Psoas muscle (tissue), 8 donors: ENCODE data around the gene ARHGAP11A. TPM values are rescaled to one million over a fixed set of nuclear protein-coding genes. Genes with fewer than 3 reads are reported as not detected.

Experiments used
- ATAC-seq, 4 donors: fragments of 200-7000 bp; cut with Tn5 transposase; one replicate each; pipeline ENCODE4 v1.9.1; 2020; ENCODE audit warnings: moderate library complexity in 3 of 4, mild to moderate bottlenecking in 2 of 4
- DNase-seq, 2 donors: peaks; one replicate each; pipeline ENCODE4 v3.0.0-alpha.2; 2020
- H3K27ac ChIP-seq: fragments of 200-600 bp; one replicate; pipeline ENCODE4 v1.8.0; 2022
- H3K27me3 ChIP-seq, 3 donors: fragments of 200-600 bp in 1 of 3; one replicate each; pipeline versions ENCODE4 v1.6.1 to v1.8.0; 2013 to 2022; ENCODE audit warnings: low read length in 2 of 3, mild to moderate bottlenecking in 2 of 3, moderate library complexity in 1 of 3; ENCODE audit not compliant: insufficient read depth in 3 of 3
- H3K36me3 ChIP-seq, 2 donors: fragments of 200-600 bp in 1 of 2; one replicate each; pipeline versions ENCODE4 v1.6.1 to v1.8.0; 2013 to 2022; ENCODE audit warnings: low read depth in 1 of 2, mild to moderate bottlenecking in 1 of 2, moderate library complexity in 1 of 2; ENCODE audit not compliant: insufficient read depth in 1 of 2
- H3K4me1 ChIP-seq: fragments of 200-600 bp; one replicate; pipeline ENCODE4 v1.8.0; 2022
- H3K4me3 ChIP-seq: fragments of 200-600 bp; one replicate; pipeline ENCODE4 v1.8.0; 2022; ENCODE audit warnings: mild to moderate bottlenecking
- H3K9me3 ChIP-seq: fragments of 200-600 bp; one replicate; pipeline ENCODE4 v1.8.0; 2022
- CTCF ChIP-seq: fragments of 200-600 bp; IDR thresholded peaks from one replicate; pipeline ENCODE4 v1.8.0; 2022; ENCODE audit warnings: antibody characterized with exemption
- WGBS, 3 donors: extraction: QIAGEN DNeasy Blood & Tissue Kit; methylation state at CpG; one replicate each; pipeline versions ENCODE4 v1.1.6 to v1.1.7; 2013; 5-methylcytosine and 5-hydroxymethylcytosine counted together
- intact Hi-C, 2 donors: fragments of 100-400 bp; cut with DNase I; formaldehyde crosslinking; loops; one replicate each; pipeline versions ENCODE4 v1.11.0 to v1.14.2; 2022
- polyA plus RNA-seq, 3 donors: library from polyadenylated mRNA; stranded (reverse); fragments of 200-250 nt; gene quantifications; one replicate each; pipeline ENCODE4 v1.2.3, GENCODE V29; 2013
- total RNA-seq, 4 donors: library from RNA; stranded (reverse); fragmentation: NEBNext Ultra II Directional in 2 of 4; extraction: Animal tissue kit (Norgen Biotek cat#: 25700) in 2 of 4; gene quantifications; one replicate each; pipeline versions ENCODE4 v1.2.1 to v1.2.4, GENCODE V29; 2021 to 2023
- donor health status: healthy with polysubstance abuse.
- donor health status: DM: no; HTN: no; CAD: no; lungs with moderate emphysema.
- donor health status: Bipolar disorder and iron deficiency.
- donor health status: healthy.
- donor health status: DM: yes; HTN: yes; CAD: no.
- donor health status: DM: no; HTN: no; CAD: no.
- donor health status: DM: no; HTN: no; CAD: no.
- donor health status: DM: yes; HTN: yes; CAD: no.

ARHGAP11A gene
- total and polyA plus RNA-seq, 7 donors, result 0.41 to 2.8 (median 1.6) TPM

- 58 to 92% (median 89%) methylated on average over 5 of the region's 5 CpGs for WGBS, 3 donors
- no peak for TF ChIP-seq CTCF
These were observed 42.0 kb downstream of the ARHGAP11A start for GRCh38 chr15:32657198-32657883.

GRCh38 chr15:32657941-32658340 lies 42.6 kb downstream of the ARHGAP11A start:
- TF ChIP-seq CTCF, result no peak

More at GRCh38 chr15:32657198-32657883, 42.0 kb downstream of the ARHGAP11A start:
- DNase-seq, result no peak
- ATAC-seq, result no peak
- H3K36me3 ChIP-seq, result no peaks in the 10 kb centered on the region
- H3K9me3 ChIP-seq, result no peaks in the 10 kb centered on the region
- no peaks in the 10 kb centered on the region for H3K27me3 ChIP-seq
- intact Hi-C loops, result no loop called here
- no peak overlapping the region for H3K27ac ChIP-seq
- peaks cover 10% of the 10 kb centered on the region for H3K4me1 ChIP-seq
- no peak overlapping the region for H3K4me3 ChIP-seq

GRCh38 chr15:32659340-32660155 lies 44.2 kb downstream of the ARHGAP11A start:
- intact Hi-C loops, result loop anchor here (5.0 to 10.0 kb wide), 4 partner anchors 185 to 475 kb away; no protein-coding TSS in a partner anchor
- peak; percentile 85 to 95 (median 90) for ATAC-seq
- no peaks in the 10 kb centered on the region for H3K9me3 ChIP-seq
- no peaks in the 10 kb centered on the region for H3K36me3 ChIP-seq
- H3K27ac ChIP-seq, result peak overlapping the region; percentile 53
- H3K4me1 ChIP-seq, result peaks cover 10% of the 10 kb centered on the region
- no peak for TF ChIP-seq CTCF
- WGBS, 3 donors, result 20 to 38% (median 28%) methylated on average over 6 of the region's 6 CpGs
- no peaks in the 10 kb centered on the region for H3K27me3 ChIP-seq
- peak; percentile 20 to 56 for DNase-seq
- no peak overlapping the region for H3K4me3 ChIP-seq

More at GRCh38 chr15:32657941-32658340, 42.6 kb downstream of the ARHGAP11A start:
- H3K27me3 ChIP-seq, result no peaks in the 10 kb centered on the region
- intact Hi-C loops, result no loop called here
- H3K9me3 ChIP-seq, result no peaks in the 10 kb centered on the region
- H3K36me3 ChIP-seq, result no peaks in the 10 kb centered on the region
- H3K27ac ChIP-seq, result no peak overlapping the region
- H3K4me3 ChIP-seq, result no peak overlapping the region
- 96 to 97% (median 97%) methylated on average over 2 of the region's 2 CpGs for WGBS, 3 donors
- ATAC-seq (no peak), DNase-seq (no peak)
- H3K4me1 ChIP-seq, result peaks cover 10% of the 10 kb centered on the region

GRCh38 chr15:32663671-32664070 lies 48.4 kb downstream of the ARHGAP11A start:
- ATAC-seq (no peak), DNase-seq (no peak)
- WGBS, 3 donors, result 82 to 98% (median 95%) methylated on average over 4 of the region's 4 CpGs
- Histone ChIP-seq H3K27me3 (no peaks in the 10 kb centered on the region), H3K4me1 (peaks cover 10% of the 10 kb centered on the region), H3K9me3 (no peaks in the 10 kb centered on the region), H3K36me3 (no peaks in the 10 kb centered on the region), H3K4me3 (no peak overlapping the region), H3K27ac (no peak overlapping the region)
- intact Hi-C loops, result loop anchor here (2.0 to 10.0 kb wide), 5 partner anchors 41 to 471 kb away; no protein-coding TSS in a partner anchor
- TF ChIP-seq CTCF, result no peak
